Esophagus squamous epithelium (tissue), 5 donors: Measurements from ENCODE around the gene TRIM9. TPM values are rescaled to one million over a fixed set of nuclear protein-coding genes. Genes with fewer than 3 reads are reported as not detected.
"Not testable (repeated sequence)": the region's sequence is repeated elsewhere in the genome, so short reads cannot be mapped to it uniquely, and the experiment has no call there.

Experiments used
- DNase-seq: peaks from one replicate; lab custom pipeline; 2025; lab: John Stamatoyannopoulos, UW
- H3K27ac ChIP-seq, 4 donors: fragments of 200-600 bp; sonication (generic); one replicate each; pipeline ENCODE4 v1.5.1; 2016 to 2019; ENCODE audit warnings: mild to moderate bottlenecking in 1 of 4
- H3K27me3 ChIP-seq, 4 donors: fragments of 200-600 bp; sonication (generic); 1 replicate in 3 of 4; 2 replicates in 1 of 4; pipeline versions ENCODE4 v1.5.1 to v1.6.0; 2017 to 2021; ENCODE audit warnings: antibody characterized with exemption in 1 of 4
- H3K36me3 ChIP-seq, 3 donors: fragments of 200-600 bp; sonication (generic); one replicate each; pipeline ENCODE4 v1.5.1; 2016 to 2019
- H3K4me1 ChIP-seq, 3 donors: fragments of 200-600 bp; sonication (generic); one replicate each; pipeline ENCODE4 v1.5.1; 2017 to 2019
- H3K4me3 ChIP-seq, 4 donors: fragments of 200-600 bp; sonication (generic); 1 replicate in 3 of 4; 2 replicates in 1 of 4; pipeline ENCODE4 v1.5.1; 2016 to 2019; ENCODE audit warnings: mild to moderate bottlenecking in 2 of 4, moderate library complexity in 1 of 4
- H3K9me3 ChIP-seq, 3 donors: fragments of 200-600 bp; sonication (generic); one replicate each; pipeline ENCODE4 v1.5.1; 2016 to 2019
- CTCF ChIP-seq, 6 experiments: fragments of 450-650 bp in 4 of 6; fragments of 200-600 bp in 2 of 6; sonication (generic) in 2 of 6; IDR thresholded peaks; one replicate each; pipeline ENCODE4 v1.5.1; 2016 to 2019; ENCODE audit warnings: antibody characterized with exemption in 6 of 6, mild to moderate bottlenecking in 4 of 6, moderate library complexity in 4 of 6
- POLR2A ChIP-seq, 4 donors: fragments of 450-650 bp; IDR thresholded peaks; one replicate each; pipeline ENCODE4 v1.6.1; 2017; ENCODE audit warnings: antibody characterized with exemption in 4 of 4, mild to moderate bottlenecking in 4 of 4, moderate library complexity in 3 of 4
- WGBS, 2 donors: methylation state at CpG; one replicate each; pipeline ENCODE4 v1.1.5; 2018; 5-methylcytosine and 5-hydroxymethylcytosine counted together
- intact Hi-C: fragments of 100-400 bp; cut with DNase I; formaldehyde crosslinking; loops from one replicate; pipeline ENCODE4 v1.15.0; 2022
- total RNA-seq, 4 donors: library from RNA; depleted of rRNA; stranded (reverse); fragments of >200 nt; gene quantifications; one replicate each; pipeline ENCODE4 v1.1.0, GENCODE V29; 2016
- donor health status: DM: yes; HTN: yes; CAD: no.

The TRIM9 gene
- total RNA-seq, 4 donors from 2014 or later: 0.09 to 3.1 (median 0.21) TPM; not detected in 1

DNA sequence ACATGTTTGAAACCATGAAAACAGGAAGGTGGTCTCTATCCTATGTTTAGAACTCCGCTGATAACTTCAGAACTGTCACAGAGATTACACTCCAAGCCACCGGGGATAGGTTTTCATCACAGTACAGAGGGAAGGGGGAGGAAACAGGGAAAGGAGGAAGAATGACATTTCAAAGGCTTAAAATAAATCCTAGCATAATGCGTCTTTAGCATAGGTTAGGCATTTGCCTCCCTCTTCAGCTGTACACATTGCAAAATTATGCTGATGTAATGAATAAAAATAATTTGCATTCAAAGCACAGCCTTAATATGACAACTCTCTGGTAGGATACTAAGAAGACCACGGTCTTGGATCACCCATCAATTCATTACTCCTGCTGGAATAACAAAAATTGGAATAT, 96.3 kb downstream of the TRIM9 start:
- WGBS, 2 donors: 56 to 68% methylated on average over 4 of the region's 4 CpGs
- H3K27ac ChIP-seq: no peak overlapping the region
- intact Hi-C loops: no loop called here

DNA sequence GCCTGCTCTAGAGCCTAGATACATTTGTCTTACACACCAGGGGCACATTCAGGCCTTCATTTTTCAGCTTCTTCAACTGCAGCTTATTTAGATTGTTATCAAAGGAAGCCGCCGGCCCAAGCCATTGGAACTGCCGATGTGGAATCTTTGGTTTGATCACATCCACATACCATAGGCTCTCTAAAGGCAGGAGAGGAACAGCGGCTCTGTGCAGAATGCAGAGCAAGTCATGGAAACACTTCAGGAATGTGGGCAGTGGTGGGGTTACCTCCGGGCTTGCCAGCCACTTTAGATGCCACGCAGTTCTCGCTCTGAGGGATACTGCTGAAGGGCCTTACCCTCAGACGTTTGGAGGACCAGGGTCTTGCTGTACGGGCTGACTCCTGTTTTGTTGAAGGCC, 97.2 kb downstream of the TRIM9 start:
- TF ChIP-seq CTCF (IDR thresholded peaks at IDR 0.05) (no peak), POLR2A (IDR thresholded peaks at IDR 0.05) (no peak)
- no peaks in the 10 kb centered on the region for H3K27me3 ChIP-seq
- intact Hi-C loops: no loop called here
- H3K4me3 ChIP-seq: no peak overlapping the region
- DNase-seq: no peak
- 87 to 89% methylated on average over 3 to 4 of the region's 9 CpGs for WGBS, 2 donors
- no peaks in the 10 kb centered on the region for H3K36me3 ChIP-seq
- H3K27ac ChIP-seq: no peak overlapping the region
- H3K4me1 ChIP-seq: no peaks in the 10 kb centered on the region
- H3K9me3 ChIP-seq: no peaks in the 10 kb centered on the region

More for the DNA sequence above, 96.3 kb downstream of the TRIM9 start:
- H3K9me3 ChIP-seq: no peaks in the 10 kb centered on the region
- peaks cover 0 to 6% (median 0%) of the 10 kb centered on the region in 4 donors for H3K27me3 ChIP-seq
- no peaks in the 10 kb centered on the region for H3K36me3 ChIP-seq
- no peaks in the 10 kb centered on the region for H3K4me1 ChIP-seq
- H3K4me3 ChIP-seq: no peak overlapping the region
- no peak for TF ChIP-seq POLR2A (IDR thresholded peaks at IDR 0.05)
- no peak for TF ChIP-seq CTCF (IDR thresholded peaks at IDR 0.05)
- DNase-seq: no peak

GRCh38 chr14:50994158-50994557, 100.7 kb downstream of the TRIM9 start:
- H3K4me3 ChIP-seq, H3K9me3 ChIP-seq, H3K27ac ChIP-seq, DNase-seq, H3K36me3 ChIP-seq, H3K4me1 ChIP-seq, intact Hi-C loops, H3K27me3 ChIP-seq: not testable (repeated sequence)

GRCh38 chr14:50985859-50986331, 109.0 kb downstream of the TRIM9 start:
- intact Hi-C loops: no loop called here
- Histone ChIP-seq H3K4me1 (no peaks in the 10 kb centered on the region), H3K27me3 (peaks cover 0 to 9% (median 0%) of the 10 kb centered on the region in 4 donors), H3K36me3 (no peaks in the 10 kb centered on the region), H3K27ac (no peak overlapping the region), H3K9me3 (no peaks in the 10 kb centered on the region), H3K4me3 (no peak overlapping the region)
- DNase-seq: no peak
- no peak for TF ChIP-seq CTCF (IDR thresholded peaks at IDR 0.05)
- TF ChIP-seq POLR2A (IDR thresholded peaks at IDR 0.05): no peak
- WGBS, 2 donors: 65 to 67% methylated on average over 11 to 12 of the region's 12 CpGs

GRCh38 chr14:50985124-50985858, 109.6 kb downstream of the TRIM9 start:
- Histone ChIP-seq H3K4me3 (no peak overlapping the region), H3K27me3 (peaks cover 0 to 9% (median 0%) of the 10 kb centered on the region in 4 donors), H3K36me3 (no peaks in the 10 kb centered on the region), H3K9me3 (no peaks in the 10 kb centered on the region), H3K27ac (no peak overlapping the region), H3K4me1 (no peaks in the 10 kb centered on the region)
- intact Hi-C loops: no loop called here
- 86 to 87% methylated on average over 11 to 13 of the region's 13 CpGs for WGBS, 2 donors
- no peak for DNase-seq
- TF ChIP-seq CTCF (IDR thresholded peaks at IDR 0.05): no peak
